Astrocyte (in vitro differentiated cells and primary cell): ENCODE measurements around the gene LRRC3B.

Source experiments
- CTCF ChIP-seq: IDR thresholded peaks from 2 replicates; pipeline ENCODE4 v1.5.1; 2011; ENCODE audit warnings: low read depth, mild to moderate bottlenecking, inconsistent platforms, low read length, moderate library complexity; ENCODE audit not compliant: insufficient read depth
- EZH2 ChIP-seq: IDR thresholded peaks from 2 replicates; pipeline ENCODE4 v1.6.1; 2012; ENCODE audit warnings: mild to moderate bottlenecking, low read length, inconsistent platforms; ENCODE audit not compliant: insufficient read depth

- TF ChIP-seq CTCF (no peak), EZH2 (no peak)
These were observed 64.9 kb downstream of the LRRC3B start for GRCh38 chr3:26687466-26687865.
